Hepatocyte (in vitro differentiated cells): Measurements from ENCODE around the gene FCHSD2.

Experiments used
- CTCF ChIP-seq: fragments of 200-600 bp; sonication (generic); IDR thresholded peaks from 2 replicates; pipeline ENCODE4 v1.5.1; 2016; ENCODE audit warnings: antibody characterized with exemption, mild to moderate bottlenecking; ENCODE audit not compliant: poor library complexity
- EZH2phosphoT487 ChIP-seq: fragments of 200-600 bp; sonication (generic); IDR thresholded peaks from one replicate; pipeline ENCODE4 v1.6.1; 2018; ENCODE audit warnings: antibody characterized with exemption, mild to moderate bottlenecking, low read depth, moderate library complexity; ENCODE audit not compliant: unreplicated experiment, severe bottlenecking

- TF ChIP-seq CTCF, result no peak
- no peak for TF ChIP-seq EZH2phosphoT487
Measured at GRCh38 chr11:72840780-72841179, 301.3 kb downstream of the FCHSD2 start.
